ENCODE measurements around the gene BACH2. TPM values are rescaled to one million over a fixed set of nuclear protein-coding genes. Genes with fewer than 3 reads are reported as not detected.
A peak's percentile ranks its signal among the peaks of the same experiment; 100 is the strongest.
"Not testable (repeated sequence)": the region's sequence is repeated elsewhere in the genome, so short reads cannot be mapped to it uniquely, and the experiment has no call there.

BACH2 gene
- total and polyA plus RNA-seq, 4 experiments from 2014 or later = 6.5 to 48.0 (median 25.8) TPM

DNA sequence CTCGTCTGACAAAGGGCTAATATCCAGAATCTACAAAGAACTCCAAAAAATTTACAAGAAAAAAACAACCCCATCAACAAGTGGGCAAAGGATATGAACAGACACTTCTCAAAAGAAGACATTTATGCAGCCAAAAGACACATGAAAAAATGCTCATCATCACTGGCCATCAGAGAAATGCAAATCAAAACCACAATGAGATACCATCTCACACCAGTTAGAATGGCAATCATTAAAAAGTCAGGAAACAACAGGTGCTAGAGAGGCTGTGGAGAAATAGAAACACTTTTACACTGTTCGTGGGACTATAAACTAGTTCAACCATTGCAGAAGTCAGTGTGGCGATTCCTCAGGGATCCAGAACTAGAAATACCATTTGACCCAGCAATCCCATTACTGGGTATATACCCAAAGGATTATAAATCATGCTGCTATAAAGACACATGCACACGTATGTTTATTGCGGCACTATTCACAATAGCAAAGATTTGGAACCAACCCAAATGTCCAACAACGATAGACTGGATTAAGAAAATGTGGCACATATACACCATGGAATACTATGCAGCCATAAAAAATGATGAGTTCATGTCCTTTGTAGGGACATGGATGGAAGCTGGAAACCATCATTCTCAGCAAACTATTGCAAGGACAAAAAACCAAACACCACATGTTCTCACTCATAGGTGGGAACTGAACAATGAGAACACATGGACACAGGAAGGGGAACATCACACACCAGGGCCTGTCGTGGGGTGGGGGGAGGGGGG is 130.3 kb downstream of the BACH2 start:
- H3K27ac Mint-ChIP-seq = peak overlapping the region in 1 of 7 donors; percentile 32
- H3K27me3 Mint-ChIP-seq; H3K9me3 Mint-ChIP-seq; POLR2A ChIA-PET (ENCODE audit: partially characterized antibody); H3K4me3 Mint-ChIP-seq; intact Hi-C loops (cut with micrococcal nuclease); H3K36me3 ChIP-seq (ENCODE audit: insufficient read depth, low read length); DNase-seq; H3K36me3 Mint-ChIP-seq; H3K27me3 ChIP-seq (ENCODE audit: insufficient read depth, low read length); H3K4me3 ChIP-seq (ENCODE audit: low read length in 2 of 2); H3K9me3 ChIP-seq (ENCODE audit: control insufficient read depth in 1 of 2, low read length in 2 of 2); H3K4me1 ChIP-seq (ENCODE audit: insufficient read depth, low read length); H3K27ac ChIP-seq (ENCODE audit: low read depth, low read length): not testable (repeated sequence)
- H3K4me1 Mint-ChIP-seq = peaks cover 0 to 11% (median 4%) of the 10 kb centered on the region in 4 donors
- CTCF ChIA-PET (ENCODE audit: partially characterized antibody) = interaction anchor here (1.0 kb wide), 1 partner anchor 54 kb away, joined by 4 read pairs; no protein-coding TSS in a partner anchor

DNA sequence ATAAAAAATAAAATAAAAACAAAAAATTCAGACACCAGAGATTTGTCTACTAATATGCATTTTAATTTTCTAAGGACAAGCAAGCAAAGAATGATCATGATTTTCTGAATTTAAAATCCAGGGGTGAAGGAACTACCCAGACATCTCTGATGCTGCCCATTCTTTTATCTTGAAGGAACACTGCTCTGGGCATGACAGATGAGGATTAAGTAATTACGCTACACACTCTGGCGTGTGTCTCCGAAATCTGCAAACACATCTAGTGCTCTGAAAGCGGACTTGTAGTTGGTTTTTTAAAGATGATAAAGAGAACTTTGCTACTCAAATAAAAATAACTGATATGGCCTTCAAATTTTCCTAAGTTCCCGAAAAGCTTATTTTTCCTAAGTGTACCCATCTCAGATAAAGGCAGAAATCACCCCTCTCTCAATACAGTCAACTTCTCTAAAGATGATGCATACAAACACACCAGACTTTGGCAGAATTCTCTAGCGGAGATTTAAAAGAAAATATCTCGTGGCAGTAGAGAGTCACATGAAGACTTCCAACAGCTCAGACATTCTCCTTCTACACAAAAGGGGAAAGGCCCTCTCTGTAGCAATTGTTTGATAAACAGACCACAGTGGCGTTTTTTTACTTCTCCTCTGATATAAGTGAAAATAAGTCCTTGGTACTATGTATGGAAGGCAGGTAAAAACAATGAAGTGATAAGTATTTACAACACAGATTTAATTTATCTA is 133.8 kb downstream of the BACH2 start:
- CTCF ChIA-PET (ENCODE audit: partially characterized antibody) = no interaction called here
- H3K4me1 ChIP-seq (ENCODE audit: insufficient read depth, low read length) = peaks cover 16% of the 10 kb centered on the region
- no peak for DNase-seq
- no peaks in the 10 kb centered on the region for H3K9me3 Mint-ChIP-seq
- no peaks in the 10 kb centered on the region for H3K9me3 ChIP-seq (ENCODE audit: control insufficient read depth in 1 of 2, low read length in 2 of 2)
- H3K36me3 ChIP-seq (ENCODE audit: insufficient read depth, low read length) = no peaks in the 10 kb centered on the region
- H3K27me3 Mint-ChIP-seq = no peaks in the 10 kb centered on the region
- intact Hi-C loops (cut with micrococcal nuclease) = no loop called here
- H3K4me1 Mint-ChIP-seq = peaks cover 8 to 21% (median 18%) of the 10 kb centered on the region in 4 donors
- POLR2A ChIA-PET (ENCODE audit: partially characterized antibody) = no interaction called here
- no peaks in the 10 kb centered on the region for H3K27me3 ChIP-seq (ENCODE audit: insufficient read depth, low read length)
- no peak overlapping the region for H3K4me3 ChIP-seq (ENCODE audit: low read length in 2 of 2)
- H3K36me3 Mint-ChIP-seq = no peaks in the 10 kb centered on the region
- H3K27ac ChIP-seq (ENCODE audit: low read depth, low read length) = no peak overlapping the region
- H3K27ac Mint-ChIP-seq = no peak overlapping the region
- H3K4me3 Mint-ChIP-seq = no peak overlapping the region

DNA sequence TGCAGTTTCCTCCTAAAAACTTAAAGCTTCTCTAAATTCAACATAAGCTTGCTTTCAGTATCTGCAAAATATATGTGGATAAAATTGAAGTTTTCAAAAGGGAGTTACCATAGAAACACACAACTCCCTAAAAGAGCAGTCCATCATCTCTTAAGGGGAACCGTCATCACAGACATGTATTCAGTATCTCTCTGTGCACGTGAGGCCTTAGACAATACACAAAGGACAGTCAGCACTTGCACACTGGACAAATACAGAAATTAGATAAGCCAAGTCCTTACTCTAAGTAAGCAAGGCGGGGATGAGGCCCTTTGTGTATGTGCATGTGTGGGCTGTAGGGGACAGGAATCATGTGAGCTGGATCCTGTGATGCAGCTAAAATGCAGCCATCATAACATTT is 136.6 kb downstream of the BACH2 start:
- Histone ChIP-seq H3K9me3 (ENCODE audit: control insufficient read depth in 1 of 2, low read length in 2 of 2) (no peaks in the 10 kb centered on the region), H3K4me1 (ENCODE audit: insufficient read depth, low read length) (peaks cover 42% of the 10 kb centered on the region), H3K27me3 (ENCODE audit: insufficient read depth, low read length) (no peaks in the 10 kb centered on the region), H3K4me3 (ENCODE audit: low read length in 2 of 2) (no peak overlapping the region), H3K27ac (ENCODE audit: low read depth, low read length) (no peak overlapping the region), H3K36me3 (ENCODE audit: insufficient read depth, low read length) (no peaks in the 10 kb centered on the region)
- Mint-ChIP-seq H3K36me3 (no peaks in the 10 kb centered on the region), H3K4me3 (no peak overlapping the region), H3K27me3 (no peaks in the 10 kb centered on the region), H3K27ac (no peak overlapping the region), H3K9me3 (no peaks in the 10 kb centered on the region), H3K4me1 (peaks cover 19 to 49% (median 41%) of the 10 kb centered on the region in 4 donors)
- ChIA-PET CTCF (ENCODE audit: partially characterized antibody) (interaction anchor here (0.9 to 1.3 kb wide), 2 partner anchors 18 to 24 kb away, joined by 3 read pairs; no protein-coding TSS in a partner anchor), POLR2A (ENCODE audit: partially characterized antibody) (no interaction called here)
- intact Hi-C loops (cut with micrococcal nuclease) = no loop called here
- DNase-seq = no peak

DNA sequence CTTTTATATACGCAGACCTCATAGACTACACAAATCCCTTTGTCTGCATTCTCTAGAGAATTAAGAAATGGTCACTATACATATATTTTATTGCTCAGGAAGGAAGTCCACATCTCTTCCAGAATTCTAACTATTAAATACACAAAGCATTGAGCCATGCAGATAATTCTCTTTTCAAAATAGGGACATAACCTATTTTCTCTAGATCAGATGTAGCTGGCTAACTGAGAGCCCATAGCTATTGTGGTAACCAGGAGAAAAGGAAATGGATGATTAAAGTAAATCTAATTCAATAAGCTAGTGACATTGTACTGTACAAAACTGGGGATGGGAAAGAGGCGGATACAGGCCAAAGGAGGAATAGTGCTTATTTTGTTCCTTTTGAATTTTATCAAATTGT is 137.2 kb downstream of the BACH2 start:
- Mint-ChIP-seq H3K4me1 (peaks cover 19 to 54% (median 44%) of the 10 kb centered on the region in 4 donors), H3K36me3 (no peaks in the 10 kb centered on the region), H3K4me3 (no peak overlapping the region), H3K27ac (peak overlapping the region in 3 of 7 donors; percentile 3 to 64 (median 31)), H3K27me3 (no peaks in the 10 kb centered on the region), H3K9me3 (no peaks in the 10 kb centered on the region)
- ChIA-PET POLR2A (ENCODE audit: partially characterized antibody) (no interaction called here), CTCF (ENCODE audit: partially characterized antibody) (interaction anchor here (0.9 to 1.3 kb wide), 2 partner anchors 19 to 25 kb away, joined by 3 read pairs; no protein-coding TSS in a partner anchor)
- Histone ChIP-seq H3K9me3 (ENCODE audit: control insufficient read depth in 1 of 2, low read length in 2 of 2) (no peaks in the 10 kb centered on the region), H3K27ac (ENCODE audit: low read depth, low read length) (no peak overlapping the region), H3K27me3 (ENCODE audit: insufficient read depth, low read length) (no peaks in the 10 kb centered on the region), H3K36me3 (ENCODE audit: insufficient read depth, low read length) (no peaks in the 10 kb centered on the region), H3K4me1 (ENCODE audit: insufficient read depth, low read length) (peaks cover 43% of the 10 kb centered on the region), H3K4me3 (ENCODE audit: low read length in 2 of 2) (no peak overlapping the region)
- intact Hi-C loops (cut with micrococcal nuclease) = no loop called here
- no peak for DNase-seq

DNA sequence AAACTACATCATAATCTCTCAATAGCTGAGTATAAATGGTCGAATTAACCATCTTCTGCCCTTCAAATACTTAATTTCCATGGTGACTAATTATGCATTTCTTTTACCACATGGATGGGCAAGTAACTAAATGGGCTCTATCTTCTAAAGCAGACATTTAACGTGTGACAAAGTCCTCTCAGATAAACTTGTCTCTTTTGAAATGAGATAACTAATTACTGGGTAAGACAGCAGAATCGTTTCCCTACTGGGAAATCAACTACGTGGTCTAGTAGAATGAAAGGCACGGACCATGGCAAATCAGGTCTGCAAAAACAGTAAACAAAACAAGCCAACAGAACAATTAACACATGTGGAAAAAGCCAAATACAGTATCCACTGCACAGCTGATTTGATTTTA is 137.7 kb downstream of the BACH2 start:
- intact Hi-C loops (cut with micrococcal nuclease) = no loop called here
- DNase-seq = no peak
- H3K36me3 ChIP-seq (ENCODE audit: insufficient read depth, low read length) = no peaks in the 10 kb centered on the region
- H3K9me3 Mint-ChIP-seq = no peaks in the 10 kb centered on the region
- CTCF ChIA-PET (ENCODE audit: partially characterized antibody) = interaction anchor here (1.3 kb wide), 1 partner anchor 19 kb away, joined by 3 read pairs; no protein-coding TSS in a partner anchor
- POLR2A ChIA-PET (ENCODE audit: partially characterized antibody) = interaction anchor here (1.1 kb wide), 1 partner anchor 88 kb away, joined by 3 read pairs; no protein-coding TSS in a partner anchor
- H3K4me1 ChIP-seq (ENCODE audit: insufficient read depth, low read length) = peaks cover 43% of the 10 kb centered on the region
- H3K27me3 Mint-ChIP-seq = no peaks in the 10 kb centered on the region
- no peaks in the 10 kb centered on the region for H3K36me3 Mint-ChIP-seq
- no peaks in the 10 kb centered on the region for H3K9me3 ChIP-seq (ENCODE audit: control insufficient read depth in 1 of 2, low read length in 2 of 2)
- no peaks in the 10 kb centered on the region for H3K27me3 ChIP-seq (ENCODE audit: insufficient read depth, low read length)
- H3K27ac Mint-ChIP-seq = peak overlapping the region in 5 of 7 donors; percentile 15 to 67 (median 31)
- no peak overlapping the region for H3K4me3 ChIP-seq (ENCODE audit: low read length in 2 of 2)
- H3K4me1 Mint-ChIP-seq = peaks cover 22 to 59% (median 47%) of the 10 kb centered on the region in 4 donors
- peak overlapping the region in 1 of 8 donors; percentile 4 for H3K4me3 Mint-ChIP-seq
- no peak overlapping the region for H3K27ac ChIP-seq (ENCODE audit: low read depth, low read length)

DNA sequence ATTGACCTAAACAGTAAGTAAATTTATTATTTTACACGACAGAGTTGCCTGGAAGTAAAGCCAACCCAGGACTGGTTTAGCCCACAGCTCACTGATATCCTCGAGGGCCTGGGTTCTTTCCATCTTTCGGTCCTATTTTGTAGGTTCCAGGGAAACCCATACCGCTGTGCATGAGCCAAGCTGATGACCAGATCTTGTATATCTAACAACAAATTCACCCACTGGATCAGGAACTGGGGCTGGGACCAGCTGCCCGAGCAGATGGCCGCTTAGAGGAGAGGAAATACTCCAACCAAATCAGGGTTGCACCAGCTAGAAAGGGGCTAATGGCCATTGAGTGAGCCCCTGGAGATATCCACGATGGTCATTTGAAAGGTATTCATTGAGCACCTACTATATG is 139.2 kb downstream of the BACH2 start:
- H3K27me3 Mint-ChIP-seq = no peaks in the 10 kb centered on the region
- no peak overlapping the region for H3K4me3 ChIP-seq (ENCODE audit: low read length in 2 of 2)
- no peaks in the 10 kb centered on the region for H3K36me3 Mint-ChIP-seq
- peak overlapping the region in 5 of 7 donors; percentile 40 to 92 (median 87) for H3K27ac Mint-ChIP-seq
- H3K4me1 ChIP-seq (ENCODE audit: insufficient read depth, low read length) = peaks cover 43% of the 10 kb centered on the region
- no peak for DNase-seq
- H3K4me3 Mint-ChIP-seq = peak overlapping the region in 3 of 8 donors; percentile 71 to 73 (median 72)
- CTCF ChIA-PET (ENCODE audit: partially characterized antibody) = interaction anchor here (0.9 to 2.3 kb wide), 9 partner anchors 18 to 236 kb away, joined by 3 to 11 read pairs (median 4); no protein-coding TSS in a partner anchor
- intact Hi-C loops (cut with micrococcal nuclease) = loop anchor here (2.0 kb wide), 1 partner anchor 15 kb away; no protein-coding TSS in a partner anchor
- no peaks in the 10 kb centered on the region for H3K9me3 Mint-ChIP-seq
- POLR2A ChIA-PET (ENCODE audit: partially characterized antibody) = interaction anchor here (0.9 to 1.6 kb wide), 3 partner anchors 12 to 138 kb away, joined by 3 to 6 read pairs (median 6); no protein-coding TSS in a partner anchor
- peaks cover 22 to 64% (median 49%) of the 10 kb centered on the region in 4 donors for H3K4me1 Mint-ChIP-seq
- H3K27me3 ChIP-seq (ENCODE audit: insufficient read depth, low read length) = no peaks in the 10 kb centered on the region
- no peaks in the 10 kb centered on the region for H3K36me3 ChIP-seq (ENCODE audit: insufficient read depth, low read length)
- no peak overlapping the region for H3K27ac ChIP-seq (ENCODE audit: low read depth, low read length)
- no peaks in the 10 kb centered on the region for H3K9me3 ChIP-seq (ENCODE audit: control insufficient read depth in 1 of 2, low read length in 2 of 2)

DNA sequence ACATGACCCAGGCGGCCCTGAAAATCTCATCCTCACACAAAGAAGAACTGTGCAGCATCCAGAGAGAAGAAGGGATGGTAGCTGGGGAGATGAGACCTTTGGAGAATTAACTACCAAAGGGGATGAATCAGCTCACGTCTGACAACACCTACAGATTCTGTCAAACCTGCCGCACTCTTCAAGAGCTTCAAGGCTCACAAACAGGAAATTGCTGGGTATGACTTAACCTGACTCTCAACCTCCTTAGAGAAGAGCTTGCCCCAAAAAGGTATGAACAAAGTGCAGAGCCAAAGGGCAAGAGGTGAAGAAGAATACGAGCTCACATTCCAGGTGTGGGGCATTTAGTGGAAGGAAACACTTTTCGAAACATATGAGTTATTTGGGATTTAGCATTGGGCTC is 139.8 kb downstream of the BACH2 start:
- intact Hi-C loops (cut with micrococcal nuclease) = loop anchor here (1.0 to 2.0 kb wide), 2 partner anchors 14 to 77 kb away; no protein-coding TSS in a partner anchor

More for the DNA sequence above, 139.8 kb downstream of the BACH2 start:
- CTCF ChIA-PET (ENCODE audit: partially characterized antibody) = interaction anchor here (0.9 to 2.3 kb wide), 8 partner anchors 18 to 236 kb away, joined by 3 to 11 read pairs (median 5); no protein-coding TSS in a partner anchor
- no peak overlapping the region for H3K27ac ChIP-seq (ENCODE audit: low read depth, low read length)
- Mint-ChIP-seq H3K4me1 (peaks cover 22 to 64% (median 49%) of the 10 kb centered on the region in 4 donors), H3K4me3 (peak overlapping the region; percentile 3 to 73 (median 60)), H3K36me3 (no peaks in the 10 kb centered on the region), H3K27me3 (no peaks in the 10 kb centered on the region), H3K9me3 (no peaks in the 10 kb centered on the region), H3K27ac (peak overlapping the region; percentile 40 to 92 (median 84))
- H3K36me3 ChIP-seq (ENCODE audit: insufficient read depth, low read length) = no peaks in the 10 kb centered on the region
- H3K27me3 ChIP-seq (ENCODE audit: insufficient read depth, low read length) = no peaks in the 10 kb centered on the region
- POLR2A ChIA-PET (ENCODE audit: partially characterized antibody) = interaction anchor here (0.5 to 1.6 kb wide), 5 partner anchors 12 to 216 kb away, joined by 3 to 6 read pairs (median 3); no protein-coding TSS in a partner anchor
- H3K9me3 ChIP-seq (ENCODE audit: control insufficient read depth in 1 of 2, low read length in 2 of 2) = no peaks in the 10 kb centered on the region
- no peak overlapping the region for H3K4me3 ChIP-seq (ENCODE audit: low read length in 2 of 2)
- DNase-seq = peak; percentile 46 to 54 (median 49)
- peaks cover 43% of the 10 kb centered on the region for H3K4me1 ChIP-seq (ENCODE audit: insufficient read depth, low read length)
